Fibroblast of lung (primary cell): ENCODE data around the gene DDX54. TPM values are rescaled to one million over a fixed set of nuclear protein-coding genes. Genes with fewer than 3 reads are reported as not detected.

ENCODE experiments used
- DNase-seq, 2 donors: peaks; one replicate each; pipeline versions ENCODE4 v3.0.0 to v3.0.0-alpha.2; 2010; ENCODE audit warnings: low read depth in 2 of 2
- H2AFZ ChIP-seq: 2 replicates; pipeline ENCODE4 v1.5.1; 2012; ENCODE audit warnings: low read length, control low read depth, inconsistent platforms
- H3K27ac ChIP-seq: 2 replicates; pipeline ENCODE4 v1.5.1; 2011; ENCODE audit warnings: low read length, control low read depth; ENCODE audit not compliant: insufficient read depth
- H3K27me3 ChIP-seq: 2 replicates; pipeline ENCODE4 v1.5.1; 2011; ENCODE audit warnings: mild to moderate bottlenecking, low read length; ENCODE audit not compliant: control insufficient read depth, insufficient read depth
- H3K36me3 ChIP-seq: 2 replicates; pipeline ENCODE4 v1.5.1; 2011; ENCODE audit warnings: low read length; ENCODE audit not compliant: control insufficient read depth, insufficient read depth
- H3K4me1 ChIP-seq: 2 replicates; pipeline ENCODE4 v1.5.1; 2011; ENCODE audit warnings: low read length; ENCODE audit not compliant: control insufficient read depth, insufficient read depth; ENCODE audit errors: extremely low read depth
- H3K4me2 ChIP-seq: 2 replicates; pipeline ENCODE4 v1.5.1; 2011; ENCODE audit warnings: low read length, control low read depth; ENCODE audit not compliant: insufficient read depth; ENCODE audit errors: extremely low read depth
- H3K4me3 ChIP-seq, 4 experiments: fragments of 200-600 bp in 1 of 4; sonication (generic) in 1 of 4; replicated peaks in 1 of 4; 2 replicates each; pipeline ENCODE4 v1.5.1; 2011 to 2016; ENCODE audit warnings: low read length in 4 of 4, low read depth in 3 of 4, mild to moderate bottlenecking in 3 of 4, control low read depth in 2 of 4, inconsistent platforms in 1 of 4, mixed read lengths in 1 of 4; ENCODE audit not compliant: insufficient read depth in 1 of 4; ENCODE audit errors: control extremely low read depth in 1 of 4
- H3K79me2 ChIP-seq: 2 replicates; pipeline ENCODE4 v1.5.1; 2012; ENCODE audit warnings: mild to moderate bottlenecking, low read length, inconsistent platforms; ENCODE audit not compliant: control insufficient read depth, insufficient read depth
- H3K9ac ChIP-seq: 2 replicates; pipeline ENCODE4 v1.5.1; 2011; ENCODE audit warnings: mild to moderate bottlenecking, low read length, control low read depth; ENCODE audit not compliant: insufficient read depth
- H3K9me3 ChIP-seq: 2 replicates; pipeline ENCODE4 v1.5.1; 2012; ENCODE audit warnings: low read depth, low read length; ENCODE audit not compliant: control insufficient read depth, insufficient read depth
- H4K20me1 ChIP-seq: 2 replicates; pipeline ENCODE4 v1.5.1; 2011; ENCODE audit warnings: low read length; ENCODE audit not compliant: control insufficient read depth, insufficient read depth; ENCODE audit errors: extremely low read depth
- CTCF ChIP-seq, 2 donors: IDR thresholded peaks in 1 of 2; conservative IDR thresholded peaks in 1 of 2; 1 replicate in 1 of 2; 2 replicates in 1 of 2; pipeline ENCODE4 v1.5.1; 2011 to 2012; ENCODE audit warnings: low read length in 2 of 2, control low read depth in 1 of 2, inconsistent platforms in 1 of 2, low read depth in 1 of 2, mild to moderate bottlenecking in 1 of 2
- EZH2 ChIP-seq: IDR thresholded peaks from 2 replicates; pipeline ENCODE4 v1.5.1; 2012; ENCODE audit warnings: low read length, control low read depth, mild to moderate bottlenecking; ENCODE audit errors: missing control alignments
- polyA plus RNA-seq, 2 donors: library from polyadenylated mRNA; depleted of rRNA in 1 of 2; stranded (reverse) in 1 of 2; unstranded in 1 of 2; fragments of >200 nt; gene quantifications; 2 replicates each; pipeline ENCODE4 v1.2.1, GENCODE V29; 2011 to 2012; ENCODE audit warnings: missing spikeins in 1 of 2
- total RNA-seq: library from RNA; depleted of rRNA; stranded (reverse); fragments of >200 nt; gene quantifications from 2 replicates; pipeline ENCODE4 v1.2.1, GENCODE V29; 2014

DDX54 gene
- total and polyA plus RNA-seq, 2 donors (not counting 1 experiment from before 2014, with no cell fraction given) = 20.5 to 23.6 TPM

DNA sequence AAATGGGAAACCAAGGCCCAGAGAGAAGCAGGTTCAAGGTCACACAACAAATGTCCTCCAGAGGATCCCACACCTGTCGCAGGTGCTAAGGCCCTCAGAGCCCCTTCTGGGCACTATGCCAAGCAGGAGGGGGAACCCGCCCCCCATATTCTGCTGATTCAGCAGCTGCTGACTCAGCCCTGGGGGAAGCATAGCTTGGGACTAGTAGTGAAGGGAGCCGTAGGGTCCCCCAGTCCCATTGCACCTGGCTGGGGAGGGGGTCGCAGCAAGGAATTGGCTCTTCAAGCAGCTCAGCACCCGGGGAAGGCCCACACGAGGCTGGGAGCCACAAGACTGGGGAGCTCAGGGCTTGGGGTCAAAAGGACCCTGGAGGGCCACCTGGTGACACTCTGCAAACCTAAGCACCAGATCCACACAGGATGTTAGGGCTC is 50.7 kb downstream of the DDX54 start:
- H3K79me2 ChIP-seq = no peaks in the 10 kb centered on the region
- DNase-seq = no peak

GRCh38 chr12:113134071-113134470 is 51.2 kb downstream of the DDX54 start:
- no peak for DNase-seq
- TF ChIP-seq EZH2 (no peak), CTCF (conservative IDR thresholded peaks at IDR 0.05 in 1 of 2, IDR thresholded peaks at IDR 0.05 in 1 of 2; ENCODE audit: low read depth in 1 of 2, low read length in 2 of 2) (no peak)

More for the DNA sequence above, 50.7 kb downstream of the DDX54 start:
- Histone ChIP-seq H3K9ac (no peak overlapping the region), H3K36me3 (no peaks in the 10 kb centered on the region), H3K4me1 (no peaks in the 10 kb centered on the region), H3K27me3 (no peaks in the 10 kb centered on the region), H3K4me3 (no peak overlapping the region), H3K9me3 (no peaks in the 10 kb centered on the region), H4K20me1 (no peaks in the 10 kb centered on the region), H2AFZ (no peak overlapping the region), H3K27ac (no peak overlapping the region), H3K4me2 (no peak overlapping the region)
- no peak for TF ChIP-seq EZH2
- no peak for TF ChIP-seq CTCF (conservative IDR thresholded peaks at IDR 0.05 in 1 of 2, IDR thresholded peaks at IDR 0.05 in 1 of 2; ENCODE audit: low read depth in 1 of 2, low read length in 2 of 2)

GRCh38 chr12:113133666-113134065 is 51.6 kb downstream of the DDX54 start:
- H3K9me3 ChIP-seq = no peaks in the 10 kb centered on the region
- no peaks in the 10 kb centered on the region for H4K20me1 ChIP-seq
- no peaks in the 10 kb centered on the region for H3K79me2 ChIP-seq
- TF ChIP-seq CTCF (conservative IDR thresholded peaks at IDR 0.05 in 1 of 2, IDR thresholded peaks at IDR 0.05 in 1 of 2; ENCODE audit: low read depth in 1 of 2, low read length in 2 of 2) (no peak), EZH2 (no peak)
- H3K36me3 ChIP-seq = no peaks in the 10 kb centered on the region
- H3K9ac ChIP-seq = no peak overlapping the region
- no peak overlapping the region for H3K4me2 ChIP-seq
- H3K4me3 ChIP-seq = no peak overlapping the region
- no peak for DNase-seq
- no peaks in the 10 kb centered on the region for H3K4me1 ChIP-seq
- no peaks in the 10 kb centered on the region for H3K27me3 ChIP-seq
- no peak overlapping the region for H3K27ac ChIP-seq
- H2AFZ ChIP-seq = no peak overlapping the region

More at GRCh38 chr12:113134071-113134470, 51.2 kb downstream of the DDX54 start:
- Histone ChIP-seq H3K4me3 (no peak overlapping the region), H3K9me3 (no peaks in the 10 kb centered on the region), H3K9ac (no peak overlapping the region), H3K4me2 (no peak overlapping the region), H2AFZ (no peak overlapping the region), H4K20me1 (no peaks in the 10 kb centered on the region), H3K4me1 (no peaks in the 10 kb centered on the region), H3K36me3 (no peaks in the 10 kb centered on the region), H3K27me3 (no peaks in the 10 kb centered on the region), H3K79me2 (no peaks in the 10 kb centered on the region), H3K27ac (no peak overlapping the region)
